Measurements from ENCODE around the gene XAF1. TPM values are rescaled to one million over a fixed set of nuclear protein-coding genes. Genes with fewer than 3 reads are reported as not detected.

The XAF1 gene
- total and polyA plus RNA-seq, 8 donors: 1.5 to 13.1 (median 8.1) TPM

GRCh38 chr17:6775871-6776405 lies 20.1 kb downstream of the XAF1 start, which contains the start of gene FBXO39:
Gene FBXO39 (plus strand): TSS chr17:6776215. CDS start chr17:6779869, 3,654 bp downstream.
- no peaks in the 10 kb centered on the region for H3K9me3 ChIP-seq
- no peak for DNase-seq
- intact Hi-C loops (cut with DNase I): no loop called here
- H3K27ac ChIP-seq: no peak within 1 kb of the TSS
- ATAC-seq: peak in 1 of 4 donors; percentile 14
- no peak for TF ChIP-seq CTCF (IDR thresholded peaks at IDR 0.05)
- no peak within 1 kb of the TSS for H3K4me3 ChIP-seq
- peaks cover 0 to 9% (median 0%) of the 10 kb centered on the region in 4 donors for H3K27me3 ChIP-seq
- no peaks in the 10 kb centered on the region for H3K36me3 ChIP-seq
- H3K4me1 ChIP-seq: no peaks in the 10 kb centered on the region
- FAIRE-seq: no peak
- WGBS, 2 donors: 2% methylated on average over 46 to 49 of the region's 49 CpGs

- no peak overlapping the region for H3K27ac ChIP-seq
- intact Hi-C loops (cut with DNase I): no loop called here
- no peak for DNase-seq
- H3K4me1 ChIP-seq: no peaks in the 10 kb centered on the region
- FAIRE-seq: no peak
- WGBS, 2 donors: 43 to 59% methylated on average over 2 of the region's 2 CpGs
- no peak for TF ChIP-seq CTCF (IDR thresholded peaks at IDR 0.05)
- no peaks in the 10 kb centered on the region for H3K9me3 ChIP-seq
- peaks cover 0 to 18% (median 0%) of the 10 kb centered on the region in 4 donors for H3K27me3 ChIP-seq
- no peaks in the 10 kb centered on the region for H3K36me3 ChIP-seq
- no peak for ATAC-seq
- no peak overlapping the region for H3K4me3 ChIP-seq
These were observed 23.6 kb downstream of the XAF1 start for GRCh38 chr17:6779411-6779810.

- no peak for FAIRE-seq
- intact Hi-C loops (cut with DNase I): no loop called here
- no peaks in the 10 kb centered on the region for H3K9me3 ChIP-seq
- no peak for TF ChIP-seq CTCF (IDR thresholded peaks at IDR 0.05)
- H3K27ac ChIP-seq: no peak overlapping the region
- H3K4me3 ChIP-seq: no peak overlapping the region
- no peaks in the 10 kb centered on the region for H3K36me3 ChIP-seq
- DNase-seq: no peak
- peaks cover 0 to 18% (median 0%) of the 10 kb centered on the region in 4 donors for H3K27me3 ChIP-seq
- 53 to 64% methylated on average over 8 of the region's 8 CpGs for WGBS, 2 donors
- no peak for ATAC-seq
- H3K4me1 ChIP-seq: no peaks in the 10 kb centered on the region
These were observed 24.2 kb downstream of the XAF1 start for GRCh38 chr17:6780001-6780400.

GRCh38 chr17:6780886-6781285 lies 25.0 kb downstream of the XAF1 start:
- DNase-seq: no peak
- Histone ChIP-seq H3K27me3 (peaks cover 0 to 18% (median 1%) of the 10 kb centered on the region in 4 donors), H3K36me3 (no peaks in the 10 kb centered on the region), H3K27ac (no peak overlapping the region), H3K9me3 (no peaks in the 10 kb centered on the region), H3K4me3 (no peak overlapping the region), H3K4me1 (no peaks in the 10 kb centered on the region)
- whole genome bisulfite sequencing, 2 donors: 55 to 62% methylated on average over 3 of the region's 3 CpGs
- FAIRE-seq: no peak
- no peak for TF ChIP-seq CTCF (IDR thresholded peaks at IDR 0.05)
- ATAC-seq: no peak
- intact Hi-C loops (cut with DNase I): no loop called here

- no peak for TF ChIP-seq CTCF (IDR thresholded peaks at IDR 0.05)
- no peak for FAIRE-seq
- Histone ChIP-seq H3K27me3 (peaks cover 0 to 12% (median 1%) of the 10 kb centered on the region in 4 donors), H3K27ac (no peak overlapping the region), H3K4me3 (no peak overlapping the region), H3K36me3 (no peaks in the 10 kb centered on the region), H3K9me3 (no peaks in the 10 kb centered on the region), H3K4me1 (no peaks in the 10 kb centered on the region)
- no peak for ATAC-seq
- 74 to 90% methylated on average over 4 of the region's 4 CpGs for WGBS, 2 donors
- intact Hi-C loops (cut with DNase I): no loop called here
- no peak for DNase-seq
These were observed 26.4 kb downstream of the XAF1 start for GRCh38 chr17:6782244-6782643.

Data from pancreas (tissue), 10 donors.